GM19455 (cell line): ENCODE data around the gene SPINK5.
"Not testable (repeated sequence)": the region's sequence is repeated elsewhere in the genome, so short reads cannot be mapped to it uniquely, and the experiment has no call there.

ENCODE experiments used
- ATAC-seq: cut with Tn5 transposase; IDR thresholded peaks from one replicate; pipeline ENCODE4 v1.9.1; 2021; ENCODE audit not compliant: unreplicated experiment

SPINK5 gene

GRCh38 chr5:148063861-148064260 lies at the start of gene SPINK5:
SPINK5 (plus strand) TSS chr5:148063980; CDS start chr5:148064045, 65 bp downstream.
- ATAC-seq: no peak

DNA sequence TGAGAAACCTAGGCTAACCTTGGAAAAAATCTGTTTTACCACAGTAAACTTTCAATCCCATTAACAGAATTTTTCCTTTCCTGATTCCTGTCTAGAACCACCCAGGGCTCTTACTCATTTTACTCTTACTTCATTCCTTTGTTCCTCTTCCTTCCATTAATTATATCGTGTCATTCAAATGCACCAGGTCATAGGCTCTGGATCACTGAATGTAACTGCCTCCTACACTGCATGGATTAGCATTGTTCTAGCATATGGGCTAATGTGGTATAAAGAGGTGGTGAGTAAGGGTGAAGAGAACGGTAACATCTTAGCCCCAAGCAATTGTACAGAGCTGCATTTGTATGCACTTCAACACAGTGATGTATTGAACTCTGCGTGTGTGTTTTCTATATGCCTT lies 49.5 kb upstream of the SPINK5 start:
- ATAC-seq: no peak

DNA sequence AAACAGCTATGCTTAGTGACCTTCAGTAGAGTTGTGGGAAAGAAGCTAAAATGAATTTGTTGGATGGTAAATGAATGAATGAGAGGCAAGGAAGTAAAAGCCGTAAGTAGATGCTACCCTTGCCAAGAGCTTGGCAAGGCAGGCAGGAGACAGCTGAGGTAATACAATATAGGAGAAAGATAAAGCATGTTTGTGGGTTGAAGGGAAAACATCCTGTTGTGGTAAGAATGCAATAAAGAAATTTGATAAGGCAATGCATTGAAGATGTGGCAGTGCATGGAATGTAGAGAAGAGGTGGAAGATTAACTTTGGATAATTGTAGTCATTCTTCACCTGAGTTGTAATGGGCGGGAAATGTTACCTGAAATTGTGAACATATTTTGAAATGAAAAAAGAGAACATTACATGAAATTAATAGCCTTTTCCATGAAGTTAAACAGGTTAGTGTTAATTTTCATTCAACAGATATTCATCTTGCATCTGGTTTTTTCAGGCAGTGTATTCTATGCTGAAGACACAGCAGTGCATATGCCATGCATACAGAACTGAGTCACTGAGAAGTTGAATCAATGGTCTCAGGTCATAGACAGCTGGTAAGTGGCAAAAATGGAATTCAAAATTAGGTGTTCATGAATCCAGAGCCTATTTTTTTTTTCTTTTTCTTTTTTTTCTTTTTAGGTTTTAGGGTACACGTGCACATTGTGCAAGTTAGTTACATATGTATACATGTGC lies 43.4 kb upstream of the SPINK5 start:
- no peak for ATAC-seq

- no peak for ATAC-seq
Observed at GRCh38 chr5:148027505-148027904, 36.3 kb upstream of the SPINK5 start.

- no peak for ATAC-seq
Observed at GRCh38 chr5:148029131-148029530, 34.6 kb upstream of the SPINK5 start.

DNA sequence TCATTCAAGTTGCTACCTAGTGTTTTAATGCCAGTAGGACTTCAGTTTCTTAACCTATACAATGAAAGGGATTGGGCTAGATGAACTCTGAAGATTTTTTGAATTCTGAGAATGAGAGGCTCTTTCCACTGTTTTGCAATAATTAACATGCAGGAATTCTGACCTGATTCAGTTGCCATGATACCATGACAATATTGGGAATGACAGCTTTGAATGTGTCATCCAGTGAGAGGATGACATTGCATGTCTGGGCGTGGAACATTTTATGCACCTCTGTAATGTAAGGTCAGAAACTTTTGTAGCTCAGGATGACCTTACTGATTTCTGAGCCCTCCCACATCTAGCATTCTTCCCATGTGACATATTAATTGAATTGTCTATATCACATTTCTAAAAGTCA lies 30.6 kb upstream of the SPINK5 start:
- no peak for ATAC-seq

DNA sequence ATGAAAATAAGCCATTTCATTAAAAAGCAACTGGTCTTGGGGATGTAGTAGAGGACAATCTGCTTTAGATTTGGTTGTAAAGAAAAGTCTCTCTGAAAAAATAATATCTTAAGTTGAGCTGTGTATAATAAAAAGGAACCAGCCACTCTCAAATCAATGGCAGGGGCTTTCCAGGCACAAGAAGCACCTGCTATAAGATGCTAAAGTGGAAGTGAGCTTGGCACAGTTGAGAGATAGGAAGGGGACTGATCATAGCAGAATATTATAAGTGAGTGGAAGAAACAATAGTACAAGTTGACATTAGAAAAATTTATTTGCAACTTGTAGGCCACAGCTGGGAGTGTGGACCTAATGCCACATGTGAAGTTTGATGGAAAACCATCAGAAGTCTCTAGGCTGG lies 28.1 kb upstream of the SPINK5 start:
- ATAC-seq: no peak

GRCh38 chr5:148042881-148043280 lies 20.9 kb upstream of the SPINK5 start:
- no peak for ATAC-seq

- no peak for ATAC-seq
Observed at GRCh38 chr5:148043705-148044104, 20.1 kb upstream of the SPINK5 start.

- ATAC-seq: not testable (repeated sequence)
Observed at GRCh38 chr5:148055160-148055559, 8.6 kb upstream of the SPINK5 start.

DNA sequence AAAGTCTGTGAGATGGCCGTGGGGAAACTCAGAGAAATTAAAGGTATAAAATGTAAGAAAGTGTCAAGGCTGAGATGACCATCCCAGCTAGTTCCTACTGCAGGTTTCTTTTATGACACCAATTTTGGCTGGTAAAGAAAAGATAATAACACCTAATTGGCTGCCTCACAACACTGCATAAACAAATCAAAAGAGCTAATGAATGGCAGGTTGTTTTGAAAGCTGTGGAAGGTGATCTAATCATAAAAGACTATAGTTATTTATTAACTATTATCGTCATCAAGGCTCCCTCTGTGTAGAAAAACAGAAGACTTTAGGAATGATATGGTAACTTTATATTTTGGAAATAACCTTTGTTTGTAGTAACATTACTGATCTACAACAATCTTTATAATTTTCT lies 3.5 kb upstream of the SPINK5 start:
- ATAC-seq: no peak

DNA sequence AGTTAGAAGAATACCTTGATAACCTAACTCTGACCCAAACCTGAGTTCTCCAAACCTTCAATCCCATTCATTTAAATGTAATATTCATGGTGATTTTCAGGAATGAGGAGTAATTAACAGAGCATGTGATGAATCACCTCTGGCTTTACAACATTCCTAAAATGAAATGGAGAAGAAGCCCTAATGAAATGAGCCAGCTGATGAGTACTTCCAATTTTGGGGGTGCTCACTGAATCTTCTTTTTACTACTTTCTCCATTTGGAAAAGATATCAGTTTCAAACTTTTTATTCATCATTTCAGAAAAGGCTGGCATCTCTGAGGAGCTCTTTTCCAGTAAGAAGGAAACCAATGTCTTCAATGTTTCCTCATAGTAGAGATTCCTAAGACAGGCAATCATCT lies 2.9 kb upstream of the SPINK5 start:
- no peak for ATAC-seq

DNA sequence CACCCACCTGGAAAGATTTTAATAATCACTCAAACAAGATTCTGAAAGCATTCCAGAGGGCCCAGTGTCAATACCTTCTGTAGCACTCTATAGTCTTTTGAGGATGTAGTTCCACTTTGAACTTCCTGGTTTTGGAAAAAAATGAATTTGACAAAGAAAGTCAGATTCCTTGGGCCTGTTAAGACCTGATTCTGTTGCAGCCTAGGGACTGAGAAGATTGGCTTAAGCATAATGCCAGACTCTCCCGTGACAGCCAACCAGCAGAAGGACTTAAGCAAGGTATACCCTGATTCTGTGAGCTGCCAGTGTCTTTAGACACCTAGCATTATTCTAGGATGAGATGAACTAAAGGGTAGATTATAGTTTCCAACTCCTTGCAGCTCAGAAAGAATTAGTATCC lies 6.8 kb downstream of the SPINK5 start:
- no peak for ATAC-seq

GRCh38 chr5:148072207-148072606 lies 8.4 kb downstream of the SPINK5 start:
- ATAC-seq: no peak

GRCh38 chr5:148075529-148075928 lies 11.7 kb downstream of the SPINK5 start:
- no peak for ATAC-seq

DNA sequence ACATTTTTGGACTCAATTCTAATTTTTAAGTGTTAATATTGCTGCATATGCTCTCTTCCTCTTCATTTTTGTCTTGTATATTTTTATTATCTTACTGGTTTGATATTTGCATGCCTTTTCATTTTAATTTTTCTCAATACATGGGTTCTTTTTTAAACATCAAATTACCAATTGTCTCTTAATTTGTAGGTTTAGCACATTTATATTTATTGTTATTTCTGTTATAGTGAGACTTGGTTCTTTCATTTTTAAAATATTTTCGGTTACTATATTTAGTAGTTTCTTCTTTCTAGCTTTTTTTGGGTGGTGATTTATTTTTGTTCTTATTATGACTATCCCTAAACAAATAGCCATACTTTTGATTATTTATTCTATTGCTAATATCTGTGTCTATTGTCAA lies 19.4 kb downstream of the SPINK5 start:
- no peak for ATAC-seq

DNA sequence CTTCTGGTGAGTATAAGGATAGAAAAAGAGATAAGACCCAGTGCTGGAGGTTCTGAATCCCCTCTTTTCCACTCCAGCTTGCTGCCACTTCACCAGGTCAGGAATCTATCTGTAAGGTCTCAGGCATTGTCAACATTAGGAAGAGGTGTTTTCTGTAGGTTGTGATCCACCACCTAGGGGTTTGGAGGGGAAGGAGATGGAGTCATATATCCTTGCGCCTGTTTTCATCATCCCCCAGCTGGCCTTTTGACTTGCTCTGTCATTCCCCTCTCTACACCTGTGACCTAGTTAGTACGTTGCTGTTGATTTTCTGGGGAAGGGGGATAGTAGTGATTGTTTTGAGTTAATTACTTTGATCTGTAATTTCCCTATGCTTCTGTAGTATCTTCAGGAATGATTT lies 20.5 kb downstream of the SPINK5 start:
- no peak for ATAC-seq

- ATAC-seq: no peak
Observed at GRCh38 chr5:148085310-148085709, 21.5 kb downstream of the SPINK5 start.

DNA sequence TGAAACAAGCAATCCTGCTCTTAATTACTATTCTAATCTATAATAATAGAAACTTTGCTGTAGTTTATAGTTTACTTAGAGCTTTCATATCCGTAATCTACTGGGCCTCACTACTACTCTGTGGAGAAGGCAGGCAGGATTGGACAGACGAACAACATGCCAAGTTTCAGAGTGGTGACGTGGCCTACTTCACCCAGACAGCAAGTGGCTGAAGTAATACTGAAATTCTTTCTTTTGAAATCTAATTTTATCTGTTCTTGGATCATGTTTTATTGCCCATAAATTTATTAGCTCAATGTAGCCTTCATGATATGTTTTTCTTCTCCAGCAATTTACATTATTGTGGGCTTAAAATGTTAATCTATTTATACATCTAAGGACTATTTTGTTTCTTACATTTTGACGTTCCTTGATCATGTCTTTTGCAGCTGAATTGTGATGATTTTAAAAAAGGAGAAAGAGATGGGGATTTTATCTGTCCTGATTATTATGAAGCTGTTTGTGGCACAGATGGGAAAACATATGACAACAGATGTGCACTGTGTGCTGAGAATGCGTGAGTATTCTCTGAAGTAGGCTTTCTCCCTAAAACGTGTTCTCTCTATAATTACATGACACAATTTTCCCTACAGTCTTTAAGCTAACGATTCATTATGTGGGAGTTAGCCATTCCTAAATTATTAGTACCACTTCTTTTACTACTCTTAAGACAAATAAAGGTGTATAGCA lies 22.4 kb downstream of the SPINK5 start:
- ATAC-seq: no peak

DNA sequence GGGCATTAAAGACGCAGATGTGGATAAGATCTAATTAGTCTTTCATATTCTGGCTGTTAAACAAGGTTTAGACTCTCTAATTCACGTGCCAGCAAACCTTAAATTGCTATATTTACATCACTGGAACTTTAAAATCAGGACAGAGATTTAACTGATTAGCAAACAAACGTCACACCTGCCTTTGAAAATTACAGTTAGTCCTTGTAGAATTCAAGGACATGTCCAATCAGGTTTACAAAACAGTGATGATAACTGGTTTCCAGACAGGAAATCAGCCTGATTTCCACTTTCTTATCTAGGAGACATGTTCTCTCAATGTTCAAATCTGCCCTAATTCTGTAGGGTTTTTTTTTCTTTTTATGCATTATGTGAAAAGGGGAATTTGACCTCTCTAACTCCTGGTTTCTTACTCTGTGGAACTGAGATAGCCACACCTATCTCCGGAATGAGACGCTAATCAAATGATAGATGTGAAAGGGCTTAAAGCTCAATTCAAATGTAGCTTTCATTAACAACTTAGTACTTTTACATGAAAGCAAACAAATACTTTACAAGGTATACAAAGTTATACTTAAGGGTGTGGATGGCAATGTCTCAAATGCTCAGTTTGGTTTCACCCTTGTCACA lies 26.5 kb downstream of the SPINK5 start:
- ATAC-seq: no peak

- ATAC-seq: no peak
Observed at GRCh38 chr5:148090773-148091250, 27.0 kb downstream of the SPINK5 start.
